Gastroesophageal sphincter (tissue), 4 donors: Measurements from ENCODE around the gene CHTF18. TPM values are rescaled to one million over a fixed set of nuclear protein-coding genes. Genes with fewer than 3 reads are reported as not detected.

Experiments used
- ATAC-seq: fragments of 150-250 bp; one replicate; pipeline ENCODE4 v1.9.1; 2016; ENCODE audit warnings: mild to moderate bottlenecking, moderate library complexity
- H3K27ac ChIP-seq, 4 donors: fragments of 200-600 bp; sonication (generic) in 3 of 4; 1 replicate in 3 of 4; 2 replicates in 1 of 4; pipeline ENCODE4 v1.5.1; 2016 to 2019
- H3K27me3 ChIP-seq: fragments of 200-600 bp; sonication (generic); one replicate; pipeline ENCODE4 v1.5.1; 2019
- H3K36me3 ChIP-seq, 2 donors: fragments of 200-600 bp; sonication (generic); one replicate each; pipeline ENCODE4 v1.5.1; 2019; ENCODE audit warnings: control low read depth in 1 of 2
- H3K4me1 ChIP-seq, 3 donors: fragments of 200-600 bp; sonication (generic); 1 replicate in 2 of 3; 2 replicates in 1 of 3; pipeline ENCODE4 v1.5.1; 2016 to 2019; ENCODE audit warnings: control low read depth in 2 of 3
- H3K4me3 ChIP-seq, 2 donors: fragments of 200-600 bp; sonication (generic); one replicate each; pipeline ENCODE4 v1.5.1; 2019; ENCODE audit warnings: mild to moderate bottlenecking in 1 of 2, moderate library complexity in 1 of 2
- H3K9me3 ChIP-seq, 3 donors: fragments of 200-600 bp; sonication (generic); one replicate each; pipeline ENCODE4 v1.5.1; 2017 to 2019; ENCODE audit warnings: control low read depth in 2 of 3
- EP300 ChIP-seq: sonication (generic); formaldehyde crosslinking; IDR thresholded peaks from one replicate; pipeline ENCODE4 v1.6.1; 2017; ENCODE audit warnings: antibody characterized with exemption, mild to moderate bottlenecking
- POLR2A ChIP-seq, 2 donors: fragments of 450-650 bp; IDR thresholded peaks; one replicate each; pipeline ENCODE4 v1.6.1; 2017; ENCODE audit warnings: antibody characterized with exemption in 2 of 2, mild to moderate bottlenecking in 2 of 2, moderate library complexity in 1 of 2
- POLR2AphosphoS5 ChIP-seq: sonication (generic); formaldehyde crosslinking; IDR thresholded peaks from one replicate; pipeline ENCODE4 v1.6.1; 2017; ENCODE audit warnings: antibody characterized with exemption
- WGBS, 2 donors: methylation state at CpG; one replicate each; pipeline ENCODE4 v1.1.5; 2018; ENCODE audit warnings: low coverage in 1 of 2; 5-methylcytosine and 5-hydroxymethylcytosine counted together
- total RNA-seq, 4 donors: library from RNA; depleted of rRNA; stranded (reverse); fragments of >200 nt; gene quantifications; one replicate each; pipeline ENCODE4 v1.1.0, GENCODE V29; 2016
- TF ChIP-seq, protein P1 (sequence below), 4 experiments: fragments of 200-600 bp in 2 of 4; fragments of 450-650 bp in 2 of 4; sonication (generic) in 1 of 4; IDR thresholded peaks; one replicate each; pipeline ENCODE4 v1.5.1; 2017 to 2019; ENCODE audit warnings: antibody characterized with exemption in 4 of 4, mild to moderate bottlenecking in 2 of 4, moderate library complexity in 2 of 4

CHTF18 gene
- total RNA-seq, 4 donors from 2014 or later = 4.6 to 10.9 (median 8.3) TPM

- no CpG with 5 or more reads among the region's 7 CpGs for WGBS, 2 donors
- Histone ChIP-seq H3K36me3 (no peaks in the 10 kb centered on the region), H3K27ac (no peak overlapping the region), H3K4me3 (no peak overlapping the region), H3K27me3 (peaks cover 81% of the 10 kb centered on the region), H3K9me3 (no peaks in the 10 kb centered on the region), H3K4me1 (peaks cover 0 to 13% (median 0%) of the 10 kb centered on the region in 3 donors)
- ATAC-seq = no peak
- TF ChIP-seq POLR2A (IDR thresholded peaks at IDR 0.05) = no peak
These were observed 14.0 kb downstream of the CHTF18 start for GRCh38 chr16:802461-802860.

DNA sequence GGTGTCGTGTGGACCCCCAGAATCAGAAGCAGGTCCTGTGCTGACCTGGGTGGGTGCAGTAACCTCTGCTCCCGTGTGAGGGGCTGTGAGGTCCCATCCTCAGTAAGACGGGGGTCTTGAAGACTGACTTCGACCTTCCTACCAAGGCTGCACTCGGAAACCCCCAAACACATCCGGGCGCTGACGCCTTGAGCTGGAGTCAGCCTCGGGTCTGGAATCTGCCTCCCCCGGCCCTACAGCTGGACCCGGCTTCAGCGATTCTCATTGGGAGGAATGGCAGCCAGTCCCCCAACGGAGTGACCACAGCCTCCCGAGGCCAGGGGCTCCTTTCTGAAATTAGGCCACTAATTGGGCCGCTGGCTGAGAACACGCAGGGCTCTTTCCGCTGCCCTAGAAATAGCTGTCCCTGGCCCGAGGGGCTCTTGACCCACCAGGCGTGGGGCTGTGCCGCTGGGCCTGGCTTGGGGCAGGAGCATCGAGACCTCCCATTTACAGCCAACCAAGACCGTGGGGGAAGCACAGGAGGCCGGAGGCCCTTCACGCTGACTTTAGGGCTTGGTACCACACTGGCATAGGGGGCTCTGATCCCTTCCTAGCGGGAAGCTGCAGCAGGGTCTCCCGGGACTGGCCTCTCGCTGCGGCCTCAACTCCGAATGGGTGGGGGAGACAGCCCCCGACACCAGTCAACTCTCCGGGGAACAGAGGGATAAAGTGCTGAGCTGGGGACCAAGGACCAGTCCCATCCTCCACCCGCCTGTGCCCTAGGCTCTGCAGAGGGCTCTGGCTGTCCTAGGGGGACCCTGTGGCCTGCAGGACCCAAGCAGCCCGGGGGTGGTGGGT, 14.7 kb downstream of the CHTF18 start:
- no peak overlapping the region for H3K4me3 ChIP-seq
- no peak for ATAC-seq
- H3K27ac ChIP-seq = no peak overlapping the region
- WGBS, 2 donors = 33 to 100% methylated on average over 1 of the region's 33 CpGs
- peaks cover 0 to 17% (median 0%) of the 10 kb centered on the region in 3 donors for H3K4me1 ChIP-seq
- TF ChIP-seq, protein P1, sequence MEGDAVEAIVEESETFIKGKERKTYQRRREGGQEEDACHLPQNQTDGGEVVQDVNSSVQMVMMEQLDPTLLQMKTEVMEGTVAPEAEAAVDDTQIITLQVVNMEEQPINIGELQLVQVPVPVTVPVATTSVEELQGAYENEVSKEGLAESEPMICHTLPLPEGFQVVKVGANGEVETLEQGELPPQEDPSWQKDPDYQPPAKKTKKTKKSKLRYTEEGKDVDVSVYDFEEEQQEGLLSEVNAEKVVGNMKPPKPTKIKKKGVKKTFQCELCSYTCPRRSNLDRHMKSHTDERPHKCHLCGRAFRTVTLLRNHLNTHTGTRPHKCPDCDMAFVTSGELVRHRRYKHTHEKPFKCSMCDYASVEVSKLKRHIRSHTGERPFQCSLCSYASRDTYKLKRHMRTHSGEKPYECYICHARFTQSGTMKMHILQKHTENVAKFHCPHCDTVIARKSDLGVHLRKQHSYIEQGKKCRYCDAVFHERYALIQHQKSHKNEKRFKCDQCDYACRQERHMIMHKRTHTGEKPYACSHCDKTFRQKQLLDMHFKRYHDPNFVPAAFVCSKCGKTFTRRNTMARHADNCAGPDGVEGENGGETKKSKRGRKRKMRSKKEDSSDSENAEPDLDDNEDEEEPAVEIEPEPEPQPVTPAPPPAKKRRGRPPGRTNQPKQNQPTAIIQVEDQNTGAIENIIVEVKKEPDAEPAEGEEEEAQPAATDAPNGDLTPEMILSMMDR (IDR thresholded peaks at IDR 0.05) = no peak
- no peak for TF ChIP-seq POLR2AphosphoS5
- no peak for TF ChIP-seq POLR2A (IDR thresholded peaks at IDR 0.05)
- no peak for TF ChIP-seq EP300
- H3K9me3 ChIP-seq = no peaks in the 10 kb centered on the region
- no peaks in the 10 kb centered on the region for H3K36me3 ChIP-seq
- H3K27me3 ChIP-seq = peaks cover 74% of the 10 kb centered on the region

GRCh38 chr16:803754-804080, 15.3 kb downstream of the CHTF18 start:
- no peak overlapping the region for H3K27ac ChIP-seq
- H3K4me3 ChIP-seq = no peak overlapping the region
- H3K9me3 ChIP-seq = no peaks in the 10 kb centered on the region
- WGBS, 2 donors = 49% methylated on average over 8 of the region's 8 CpGs; no CpG with 5 or more reads in 1 of the 2 donors
- no peaks in the 10 kb centered on the region for H3K36me3 ChIP-seq
- ATAC-seq = no peak
- peaks cover 68% of the 10 kb centered on the region for H3K27me3 ChIP-seq
- H3K4me1 ChIP-seq = peaks cover 0 to 23% (median 0%) of the 10 kb centered on the region in 3 donors
- TF ChIP-seq, protein P1 (IDR thresholded peaks at IDR 0.05) = no peak
- TF ChIP-seq POLR2A (IDR thresholded peaks at IDR 0.05) = no peak
- no peak for TF ChIP-seq POLR2AphosphoS5
- no peak for TF ChIP-seq EP300

DNA sequence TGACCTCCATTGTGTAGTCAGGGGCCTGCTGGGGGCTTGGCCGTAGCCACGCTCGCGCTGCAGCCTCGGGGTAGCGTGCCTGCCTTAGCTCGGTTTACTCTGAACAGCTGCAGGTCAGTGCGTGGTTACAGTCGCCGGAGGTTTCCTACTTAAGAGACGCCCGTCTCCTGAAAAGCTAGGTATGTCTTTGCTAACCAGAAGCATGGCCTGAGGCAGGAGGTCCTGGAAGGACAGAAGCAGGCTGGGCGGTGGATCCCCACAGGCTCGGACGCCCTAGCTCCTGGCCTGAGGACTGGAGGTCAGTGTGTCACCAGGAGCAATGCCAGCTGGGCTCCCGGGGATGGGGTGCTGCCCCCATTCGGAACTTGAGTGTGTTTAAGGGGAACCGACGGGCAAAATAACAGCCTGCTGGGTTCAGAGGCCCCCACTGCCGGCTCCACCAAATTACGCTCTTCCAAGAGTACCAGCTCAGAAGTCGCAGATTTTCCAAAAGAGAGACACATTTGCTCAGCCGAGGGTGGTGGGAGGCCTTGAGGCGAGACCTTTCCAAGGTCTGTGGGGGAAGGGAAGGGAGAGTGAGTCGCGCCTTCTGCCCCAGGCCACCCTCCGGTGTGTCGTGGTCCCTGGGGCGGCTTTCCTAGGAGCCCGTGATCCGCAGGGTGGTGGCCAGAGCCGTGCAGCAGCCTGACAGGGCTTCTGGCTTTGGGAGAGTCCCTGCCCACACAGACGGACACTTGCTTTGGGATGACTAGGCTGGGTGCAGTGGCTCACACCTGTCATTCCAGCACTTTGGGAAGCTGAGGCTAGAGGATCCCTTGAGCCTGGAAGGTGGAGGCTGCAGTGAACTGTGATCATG, 16.0 kb downstream of the CHTF18 start:
- H3K9me3 ChIP-seq = no peaks in the 10 kb centered on the region
- no peak overlapping the region for H3K27ac ChIP-seq
- TF ChIP-seq, protein P1 (IDR thresholded peaks at IDR 0.05) = no peak
- no peak for TF ChIP-seq EP300
- TF ChIP-seq POLR2AphosphoS5 = no peak
- TF ChIP-seq POLR2A (IDR thresholded peaks at IDR 0.05) = no peak
- WGBS, 2 donors = 56% methylated on average over 6 of the region's 33 CpGs; no CpG with 5 or more reads in 1 of the 2 donors
- peaks cover 61% of the 10 kb centered on the region for H3K27me3 ChIP-seq
- ATAC-seq = no peak
- peaks cover 0 to 23% (median 0%) of the 10 kb centered on the region in 3 donors for H3K4me1 ChIP-seq
- H3K4me3 ChIP-seq = no peak overlapping the region
- H3K36me3 ChIP-seq = no peaks in the 10 kb centered on the region

GRCh38 chr16:805474-805873, 17.1 kb downstream of the CHTF18 start:
- Histone ChIP-seq H3K36me3 (no peaks in the 10 kb centered on the region), H3K27me3 (peaks cover 56% of the 10 kb centered on the region), H3K27ac (no peak overlapping the region), H3K4me1 (peaks cover 0 to 23% (median 0%) of the 10 kb centered on the region in 3 donors), H3K4me3 (no peak overlapping the region), H3K9me3 (no peaks in the 10 kb centered on the region)
- ATAC-seq = no peak
- TF ChIP-seq, protein P1 (IDR thresholded peaks at IDR 0.05) = no peak
- TF ChIP-seq POLR2A (IDR thresholded peaks at IDR 0.05) (no peak), POLR2AphosphoS5 (no peak), EP300 (no peak)
- WGBS, 2 donors = no CpG with 5 or more reads among the region's 17 CpGs
